LNCaP clone FGC (cell line): ENCODE results near the gene RXRA.
"Not testable (repeated sequence)": the region's sequence is repeated elsewhere in the genome, so short reads cannot be mapped to it uniquely, and the experiment has no call there.

Source experiments
- DNase-seq: peaks from one replicate; pipeline ENCODE4 v3.0.0-alpha.2; 2011; ENCODE audit warnings: low read depth
- H3K4me3 ChIP-seq: 2 replicates; pipeline ENCODE4 v1.5.1; 2011; ENCODE audit warnings: mild to moderate bottlenecking, low read depth, low read length, control low read depth
- TF ChIP-seq, protein P1 (sequence below): IDR thresholded peaks from 2 replicates; pipeline ENCODE4 v1.5.1; 2012; ENCODE audit warnings: mild to moderate bottlenecking; ENCODE audit not compliant: control insufficient read depth, insufficient read depth; ENCODE audit errors: extremely low read depth

The RXRA gene

DNA sequence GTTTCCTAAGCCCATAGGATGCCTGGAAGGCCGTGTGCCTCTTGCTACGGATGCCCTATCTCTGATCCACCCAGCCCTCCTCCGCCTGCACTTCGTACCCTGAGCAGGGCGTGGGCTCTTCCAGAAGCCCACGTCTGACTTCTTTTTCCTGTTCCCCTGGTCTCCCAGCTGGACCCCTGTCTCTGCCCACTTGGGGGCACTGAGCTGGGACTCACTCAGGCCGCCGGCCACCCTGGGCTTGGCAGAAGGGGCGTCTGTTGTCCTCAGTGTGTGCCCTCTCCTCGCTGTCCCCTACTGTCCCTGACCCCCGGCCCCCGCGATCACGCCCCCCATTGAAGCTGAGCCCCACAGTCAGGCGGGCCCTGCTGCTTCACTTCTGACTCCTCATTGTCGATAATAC is 22.0 kb upstream of the RXRA start:
- TF ChIP-seq, protein P1, sequence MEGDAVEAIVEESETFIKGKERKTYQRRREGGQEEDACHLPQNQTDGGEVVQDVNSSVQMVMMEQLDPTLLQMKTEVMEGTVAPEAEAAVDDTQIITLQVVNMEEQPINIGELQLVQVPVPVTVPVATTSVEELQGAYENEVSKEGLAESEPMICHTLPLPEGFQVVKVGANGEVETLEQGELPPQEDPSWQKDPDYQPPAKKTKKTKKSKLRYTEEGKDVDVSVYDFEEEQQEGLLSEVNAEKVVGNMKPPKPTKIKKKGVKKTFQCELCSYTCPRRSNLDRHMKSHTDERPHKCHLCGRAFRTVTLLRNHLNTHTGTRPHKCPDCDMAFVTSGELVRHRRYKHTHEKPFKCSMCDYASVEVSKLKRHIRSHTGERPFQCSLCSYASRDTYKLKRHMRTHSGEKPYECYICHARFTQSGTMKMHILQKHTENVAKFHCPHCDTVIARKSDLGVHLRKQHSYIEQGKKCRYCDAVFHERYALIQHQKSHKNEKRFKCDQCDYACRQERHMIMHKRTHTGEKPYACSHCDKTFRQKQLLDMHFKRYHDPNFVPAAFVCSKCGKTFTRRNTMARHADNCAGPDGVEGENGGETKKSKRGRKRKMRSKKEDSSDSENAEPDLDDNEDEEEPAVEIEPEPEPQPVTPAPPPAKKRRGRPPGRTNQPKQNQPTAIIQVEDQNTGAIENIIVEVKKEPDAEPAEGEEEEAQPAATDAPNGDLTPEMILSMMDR, result no peak
- H3K4me3 ChIP-seq, result no peak overlapping the region
- DNase-seq, result no peak

DNA sequence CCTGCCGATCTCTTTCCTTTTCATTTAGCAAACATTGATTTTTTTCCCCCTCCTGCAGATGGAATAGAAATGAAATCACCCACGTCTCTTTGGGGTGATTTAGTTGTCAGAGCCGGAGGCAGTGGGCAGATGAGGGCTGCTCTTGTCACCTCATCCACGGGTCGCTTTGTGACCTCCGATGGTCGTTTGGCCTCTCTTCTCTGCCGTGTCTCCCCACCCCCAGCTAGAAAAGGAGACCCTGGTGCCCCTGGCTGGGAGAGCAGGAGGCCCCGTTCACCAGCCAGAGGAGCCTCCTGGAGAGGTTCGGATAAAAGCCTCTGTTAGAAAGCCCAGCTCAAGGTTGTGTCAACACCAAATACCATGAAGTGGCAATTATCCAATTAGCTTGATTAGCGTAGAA is 21.6 kb upstream of the RXRA start:
- TF ChIP-seq, protein P1, result no peak
- no peak for DNase-seq
- H3K4me3 ChIP-seq, result no peak overlapping the region

GRCh38 chr9:134305533-134305932 is 20.7 kb upstream of the RXRA start:
- TF ChIP-seq, protein P1, result no peak
- no peak overlapping the region for H3K4me3 ChIP-seq
- no peak for DNase-seq

- not testable (repeated sequence) for H3K4me3 ChIP-seq, DNase-seq
These were observed 20.2 kb upstream of the RXRA start for GRCh38 chr9:134306042-134306441.

DNA sequence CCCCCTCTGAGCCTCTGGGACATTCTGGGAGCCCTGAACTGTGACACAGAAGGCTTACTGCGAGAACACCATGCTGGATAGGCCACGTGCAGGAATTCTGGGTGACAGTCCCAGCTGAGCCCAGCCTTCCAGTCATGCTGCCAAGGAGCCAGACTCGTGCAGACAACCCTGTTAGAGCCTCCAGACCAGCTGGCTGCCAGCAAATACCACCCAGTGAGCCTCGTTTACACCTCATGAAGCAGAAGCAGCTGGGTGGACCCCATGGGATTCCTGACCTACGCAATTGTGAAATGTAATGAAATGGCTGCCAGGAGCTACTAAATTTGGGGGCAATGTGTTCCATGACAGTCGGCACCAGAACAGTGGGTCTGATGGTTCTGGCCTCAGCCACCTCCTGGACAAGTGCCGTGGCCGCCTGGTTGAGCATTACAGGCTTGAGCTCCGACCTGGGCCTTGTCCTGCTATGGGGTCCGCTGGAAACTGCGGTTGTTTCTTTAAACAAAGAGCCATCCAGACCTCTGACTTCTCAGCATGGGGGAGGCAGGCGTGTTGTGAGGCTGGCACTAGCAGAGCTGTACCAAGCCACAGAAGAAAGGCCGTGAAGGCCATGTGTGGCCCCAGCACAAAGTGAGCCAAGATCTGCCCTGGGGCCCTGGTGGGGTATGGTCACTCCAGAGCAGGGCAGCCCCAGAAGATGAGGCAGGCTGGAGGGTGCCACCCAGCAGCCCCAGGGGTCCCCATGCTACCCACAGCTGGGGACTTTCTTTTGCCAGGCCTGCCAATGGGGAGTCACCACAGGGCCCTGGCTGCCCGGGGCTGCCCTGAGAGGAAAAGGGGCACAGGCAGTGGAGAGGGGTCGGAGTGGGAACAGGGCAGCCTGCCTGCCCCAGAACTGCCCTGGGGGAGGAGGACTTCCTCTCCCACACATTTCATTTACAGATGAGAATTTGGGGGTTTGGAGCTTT is 19.3 kb upstream of the RXRA start:
- TF ChIP-seq, protein P1, result no peak
- H3K4me3 ChIP-seq, result no peak overlapping the region
- DNase-seq, result no peak

- no peak overlapping the region for H3K4me3 ChIP-seq
- TF ChIP-seq, protein P1, result no peak
- DNase-seq, result no peak
These were observed 18.3 kb upstream of the RXRA start for GRCh38 chr9:134307674-134308638.

GRCh38 chr9:134308639-134309220 is 17.5 kb upstream of the RXRA start:
- DNase-seq, H3K4me3 ChIP-seq: not testable (repeated sequence)
